K562 (cell line): ENCODE measurements around the gene SIGLEC5. TPM values are rescaled to one million over a fixed set of nuclear protein-coding genes. Genes with fewer than 3 reads are reported as not detected.

ENCODE experiments used
- ARID2 ChIP-seq: fragments of 450-650 bp; IDR thresholded peaks from 2 replicates; pipeline ENCODE4 v1.6.1; 2017; ENCODE audit warnings: antibody characterized with exemption, mild to moderate bottlenecking
- BRF1 ChIP-seq: IDR thresholded peaks from 3 replicates; pipeline ENCODE4 v1.6.1; 2011; ENCODE audit warnings: borderline replicate concordance, mild to moderate bottlenecking; ENCODE audit not compliant: insufficient read length; ENCODE audit errors: extremely low read depth
- CCAR2 ChIP-seq: fragments of 200-400 bp; formaldehyde crosslinking; IDR thresholded peaks from 2 replicates; pipeline ENCODE4 v1.6.1; 2017; ENCODE audit warnings: mild to moderate bottlenecking, low read depth, low read length
- ETS2 ChIP-seq: IDR thresholded peaks from 2 replicates; pipeline ENCODE4 v1.6.1; 2016; ENCODE audit warnings: borderline replicate concordance, missing genetic modification characterization, mild to moderate bottlenecking, moderate library complexity, missing compliant biosample characterization; ENCODE audit not compliant: poor library complexity, severe bottlenecking
- PHF8 ChIP-seq: fragments of 200-600 bp; sonication (generic); IDR thresholded peaks from 2 replicates; pipeline ENCODE4 v1.6.1; 2012; ENCODE audit warnings: mixed run types, mild to moderate bottlenecking, inconsistent platforms, low read length, moderate library complexity, borderline replicate concordance
- PPARD ChIP-seq: fragments of 250-450 bp; sonication (Bioruptor Pico); IDR thresholded peaks from 2 replicates; pipeline ENCODE4 v1.8.0; 2022; ENCODE audit warnings: inconsistent platforms, mild to moderate bottlenecking, moderate library complexity
- RAD51 ChIP-seq: fragments of 450-650 bp; IDR thresholded peaks from 2 replicates; pipeline ENCODE4 v1.7.1; 2016; ENCODE audit warnings: low read depth, mild to moderate bottlenecking, borderline replicate concordance
- RFX1 ChIP-seq: fragments of 450-650 bp; IDR thresholded peaks from 2 replicates; pipeline ENCODE4 v1.6.1; 2016; ENCODE audit warnings: mild to moderate bottlenecking, moderate library complexity
- SRSF3 ChIP-seq: fragments of 200-400 bp; formaldehyde crosslinking; IDR thresholded peaks from 2 replicates; pipeline ENCODE4 v1.6.1; 2016; ENCODE audit warnings: mild to moderate bottlenecking, low read length, moderate library complexity; ENCODE audit not compliant: insufficient read depth
- YY1 ChIP-seq, 3 experiments: IDR thresholded peaks; 2 replicates each; pipeline ENCODE4 v1.6.1; 2011; ENCODE audit warnings: low read length in 2 of 3, mild to moderate bottlenecking in 2 of 3, moderate library complexity in 2 of 3, borderline replicate concordance in 1 of 3, control low read depth in 1 of 3, low read depth in 1 of 3; ENCODE audit not compliant: insufficient read depth in 3 of 3, insufficient replicate concordance in 2 of 3, control insufficient read depth in 1 of 3, insufficient read length in 1 of 3; ENCODE audit errors: extremely low read depth in 1 of 3
- ZNF274 ChIP-seq: IDR thresholded peaks from 2 replicates; pipeline ENCODE4 v1.6.1; 2011; ENCODE audit warnings: low read depth, mild to moderate bottlenecking, low read length, moderate library complexity, borderline replicate concordance
- ZNF551 ChIP-seq: fragments of 250-450 bp; sonication (Bioruptor Pico); IDR thresholded peaks from 2 replicates; pipeline ENCODE4 v1.5.0; 2021; ENCODE audit warnings: mild to moderate bottlenecking, moderate library complexity
- ZNF785 ChIP-seq: fragments of 250-450 bp; sonication (Bioruptor Pico); IDR thresholded peaks from 2 replicates; pipeline ENCODE4 v1.4.0; 2020; ENCODE audit warnings: mild to moderate bottlenecking
- polyA plus RNA-seq, 8 experiments: library from polyadenylated mRNA; depleted of rRNA in 4 of 8; stranded (reverse) in 5 of 8; unstranded in 3 of 8; fragments of >200 nt; fragmentation: Nextera tagmentation in 2 of 8; fragmentation: Illumina TruSeq in 1 of 8; extraction: Ambion mirVana in 2 of 8; extraction: Trizol in 1 of 8; gene quantifications; 2 replicates each; pipeline versions ENCODE4 v1.2.1 to v1.2.3, GENCODE V29; 2011 to 2014; ENCODE audit warnings: inconsistent platforms in 1 of 8, missing spikeins in 1 of 8
- total RNA-seq, 7 experiments: library from RNA; depleted of rRNA in 6 of 7; stranded (reverse); fragments of >200 nt in 6 of 7; fragmentation: Illumina TruSeq in 2 of 7; extraction: Trizol in 2 of 7; gene quantifications; 2 replicates each; pipeline versions ENCODE4 v1.2.1 to v1.2.3, GENCODE V29; 2011 to 2021; ENCODE audit warnings: low replicate concordance in 1 of 7
- TF ChIP-seq, protein P1 (sequence below): fragments of 250-450 bp; sonication (Bioruptor Pico); IDR thresholded peaks from 2 replicates; pipeline ENCODE4 v1.4.0; 2020
- TF ChIP-seq, protein P2 (sequence below): sonication (generic); formaldehyde crosslinking; IDR thresholded peaks from 2 replicates; pipeline ENCODE4 v1.8.0; 2023; ENCODE audit warnings: mild to moderate bottlenecking, missing genetic modification reagents
- TF ChIP-seq, protein P3 (sequence below): IDR thresholded peaks from 2 replicates; pipeline ENCODE4 v1.6.1; 2012; ENCODE audit warnings: low read depth, low read length, improper control_type of control experiment, borderline replicate concordance
- TF ChIP-seq, protein P4 (sequence below): sonication (generic); formaldehyde crosslinking; IDR thresholded peaks from 2 replicates; pipeline ENCODE4 v1.8.1; 2022; ENCODE audit warnings: missing genetic modification reagents

Gene SIGLEC5
- total and polyA plus RNA-seq, 9 of the 15 experiments (the other 6 are each of a cell fraction or from before 2014, with no cell fraction given) = 0.14 TPM; not detected in 8

DNA sequence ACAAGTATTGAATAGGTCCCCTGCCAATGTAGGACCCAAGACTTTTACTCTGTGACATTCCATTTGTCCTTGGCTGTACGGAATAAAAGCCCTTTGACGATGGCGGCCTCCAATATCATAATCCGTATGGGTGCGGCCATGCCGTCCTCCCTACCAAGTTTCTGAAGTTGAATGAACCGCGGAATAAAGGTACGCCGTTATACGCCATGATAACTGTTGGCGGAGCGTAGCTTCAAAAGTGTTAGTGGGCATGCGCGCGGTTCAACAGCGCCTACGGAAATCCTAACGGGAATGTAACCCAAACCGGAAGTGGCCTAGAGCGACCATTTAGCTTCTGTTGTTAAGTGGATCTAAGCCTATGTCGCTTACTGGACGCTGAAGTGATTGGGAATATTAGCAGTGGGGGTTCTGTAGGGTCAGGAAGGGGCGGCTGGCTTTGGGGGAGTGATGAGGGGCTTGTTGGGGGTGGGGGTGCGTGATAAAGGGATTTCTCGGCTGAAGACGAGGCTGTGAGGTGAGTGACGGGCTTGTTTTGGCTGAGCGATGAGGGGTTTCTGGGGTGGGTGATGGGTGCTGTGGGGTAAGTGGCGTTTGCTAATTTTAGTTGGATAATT, 59.1 kb downstream of the SIGLEC5 start, which contains the start of gene ZNF175 (continued):
- no peak for TF ChIP-seq PPARD (CRISPR knock-in tag)
- TF ChIP-seq BRF1 = no peak
- no peak for TF ChIP-seq RFX1
- TF ChIP-seq, protein P1, sequence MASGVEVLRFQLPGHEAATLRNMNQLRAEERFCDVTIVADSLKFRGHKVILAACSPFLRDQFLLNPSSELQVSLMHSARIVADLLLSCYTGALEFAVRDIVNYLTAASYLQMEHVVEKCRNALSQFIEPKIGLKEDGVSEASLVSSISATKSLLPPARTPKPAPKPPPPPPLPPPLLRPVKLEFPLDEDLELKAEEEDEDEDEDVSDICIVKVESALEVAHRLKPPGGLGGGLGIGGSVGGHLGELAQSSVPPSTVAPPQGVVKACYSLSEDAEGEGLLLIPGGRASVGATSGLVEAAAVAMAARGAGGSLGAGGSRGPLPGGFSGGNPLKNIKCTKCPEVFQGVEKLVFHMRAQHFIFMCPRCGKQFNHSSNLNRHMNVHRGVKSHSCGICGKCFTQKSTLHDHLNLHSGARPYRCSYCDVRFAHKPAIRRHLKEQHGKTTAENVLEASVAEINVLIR (CRISPR knock-in tag) = no peak
- TF ChIP-seq YY1 (IDR thresholded peaks at IDR 0.05; ENCODE audit: borderline replicate concordance in 1 of 3, control insufficient read depth in 1 of 3, extremely low read depth in 1 of 3, insufficient read depth in 3 of 3, insufficient read length in 1 of 3, insufficient replicate concordance in 2 of 3, low read depth in 1 of 3, low read length in 2 of 3) = peak; percentile 98 to 100 (median 100)
- peak; percentile 33; the same call in 1 of the 2 replicates for TF ChIP-seq PHF8
- TF ChIP-seq, protein P2, sequence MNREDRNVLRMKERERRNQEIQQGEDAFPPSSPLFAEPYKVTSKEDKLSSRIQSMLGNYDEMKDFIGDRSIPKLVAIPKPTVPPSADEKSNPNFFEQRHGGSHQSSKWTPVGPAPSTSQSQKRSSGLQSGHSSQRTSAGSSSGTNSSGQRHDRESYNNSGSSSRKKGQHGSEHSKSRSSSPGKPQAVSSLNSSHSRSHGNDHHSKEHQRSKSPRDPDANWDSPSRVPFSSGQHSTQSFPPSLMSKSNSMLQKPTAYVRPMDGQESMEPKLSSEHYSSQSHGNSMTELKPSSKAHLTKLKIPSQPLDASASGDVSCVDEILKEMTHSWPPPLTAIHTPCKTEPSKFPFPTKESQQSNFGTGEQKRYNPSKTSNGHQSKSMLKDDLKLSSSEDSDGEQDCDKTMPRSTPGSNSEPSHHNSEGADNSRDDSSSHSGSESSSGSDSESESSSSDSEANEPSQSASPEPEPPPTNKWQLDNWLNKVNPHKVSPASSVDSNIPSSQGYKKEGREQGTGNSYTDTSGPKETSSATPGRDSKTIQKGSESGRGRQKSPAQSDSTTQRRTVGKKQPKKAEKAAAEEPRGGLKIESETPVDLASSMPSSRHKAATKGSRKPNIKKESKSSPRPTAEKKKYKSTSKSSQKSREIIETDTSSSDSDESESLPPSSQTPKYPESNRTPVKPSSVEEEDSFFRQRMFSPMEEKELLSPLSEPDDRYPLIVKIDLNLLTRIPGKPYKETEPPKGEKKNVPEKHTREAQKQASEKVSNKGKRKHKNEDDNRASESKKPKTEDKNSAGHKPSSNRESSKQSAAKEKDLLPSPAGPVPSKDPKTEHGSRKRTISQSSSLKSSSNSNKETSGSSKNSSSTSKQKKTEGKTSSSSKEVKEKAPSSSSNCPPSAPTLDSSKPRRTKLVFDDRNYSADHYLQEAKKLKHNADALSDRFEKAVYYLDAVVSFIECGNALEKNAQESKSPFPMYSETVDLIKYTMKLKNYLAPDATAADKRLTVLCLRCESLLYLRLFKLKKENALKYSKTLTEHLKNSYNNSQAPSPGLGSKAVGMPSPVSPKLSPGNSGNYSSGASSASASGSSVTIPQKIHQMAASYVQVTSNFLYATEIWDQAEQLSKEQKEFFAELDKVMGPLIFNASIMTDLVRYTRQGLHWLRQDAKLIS (CRISPR knock-in tag) = no peak
- TF ChIP-seq, protein P3, sequence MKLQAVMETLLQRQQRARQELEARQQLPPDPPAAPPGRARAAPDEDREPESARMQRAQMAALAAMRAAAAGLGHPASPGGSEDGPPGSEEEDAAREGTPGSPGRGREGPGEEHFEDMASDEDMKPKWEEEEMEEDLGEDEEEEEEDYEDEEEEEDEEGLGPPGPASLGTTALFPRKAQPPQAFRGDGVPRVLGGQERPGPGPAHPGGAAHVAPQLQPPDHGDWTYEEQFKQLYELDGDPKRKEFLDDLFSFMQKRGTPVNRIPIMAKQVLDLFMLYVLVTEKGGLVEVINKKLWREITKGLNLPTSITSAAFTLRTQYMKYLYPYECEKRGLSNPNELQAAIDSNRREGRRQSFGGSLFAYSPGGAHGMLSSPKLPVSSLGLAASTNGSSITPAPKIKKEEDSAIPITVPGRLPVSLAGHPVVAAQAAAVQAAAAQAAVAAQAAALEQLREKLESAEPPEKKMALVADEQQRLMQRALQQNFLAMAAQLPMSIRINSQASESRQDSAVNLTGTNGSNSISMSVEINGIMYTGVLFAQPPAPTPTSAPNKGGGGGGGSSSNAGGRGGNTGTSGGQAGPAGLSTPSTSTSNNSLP = 0 out of 2 replicates have a peak, but pooled peaks have one; percentile 46
- TF ChIP-seq ARID2 = no peak
- no peak for TF ChIP-seq ZNF274
- TF ChIP-seq ZNF785 (CRISPR knock-in tag) = no peak
- no peak for TF ChIP-seq ETS2 (tag)
- TF ChIP-seq CCAR2 = no peak
- no peak for TF ChIP-seq ZNF551 (CRISPR knock-in tag)
- no peak for TF ChIP-seq RAD51
- no peak for TF ChIP-seq SRSF3
- TF ChIP-seq, protein P4, sequence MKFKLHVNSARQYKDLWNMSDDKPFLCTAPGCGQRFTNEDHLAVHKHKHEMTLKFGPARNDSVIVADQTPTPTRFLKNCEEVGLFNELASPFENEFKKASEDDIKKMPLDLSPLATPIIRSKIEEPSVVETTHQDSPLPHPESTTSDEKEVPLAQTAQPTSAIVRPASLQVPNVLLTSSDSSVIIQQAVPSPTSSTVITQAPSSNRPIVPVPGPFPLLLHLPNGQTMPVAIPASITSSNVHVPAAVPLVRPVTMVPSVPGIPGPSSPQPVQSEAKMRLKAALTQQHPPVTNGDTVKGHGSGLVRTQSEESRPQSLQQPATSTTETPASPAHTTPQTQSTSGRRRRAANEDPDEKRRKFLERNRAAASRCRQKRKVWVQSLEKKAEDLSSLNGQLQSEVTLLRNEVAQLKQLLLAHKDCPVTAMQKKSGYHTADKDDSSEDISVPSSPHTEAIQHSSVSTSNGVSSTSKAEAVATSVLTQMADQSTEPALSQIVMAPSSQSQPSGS = no peak
